ENCODE measurements around the gene ITGB2.

Gene ITGB2

DNA sequence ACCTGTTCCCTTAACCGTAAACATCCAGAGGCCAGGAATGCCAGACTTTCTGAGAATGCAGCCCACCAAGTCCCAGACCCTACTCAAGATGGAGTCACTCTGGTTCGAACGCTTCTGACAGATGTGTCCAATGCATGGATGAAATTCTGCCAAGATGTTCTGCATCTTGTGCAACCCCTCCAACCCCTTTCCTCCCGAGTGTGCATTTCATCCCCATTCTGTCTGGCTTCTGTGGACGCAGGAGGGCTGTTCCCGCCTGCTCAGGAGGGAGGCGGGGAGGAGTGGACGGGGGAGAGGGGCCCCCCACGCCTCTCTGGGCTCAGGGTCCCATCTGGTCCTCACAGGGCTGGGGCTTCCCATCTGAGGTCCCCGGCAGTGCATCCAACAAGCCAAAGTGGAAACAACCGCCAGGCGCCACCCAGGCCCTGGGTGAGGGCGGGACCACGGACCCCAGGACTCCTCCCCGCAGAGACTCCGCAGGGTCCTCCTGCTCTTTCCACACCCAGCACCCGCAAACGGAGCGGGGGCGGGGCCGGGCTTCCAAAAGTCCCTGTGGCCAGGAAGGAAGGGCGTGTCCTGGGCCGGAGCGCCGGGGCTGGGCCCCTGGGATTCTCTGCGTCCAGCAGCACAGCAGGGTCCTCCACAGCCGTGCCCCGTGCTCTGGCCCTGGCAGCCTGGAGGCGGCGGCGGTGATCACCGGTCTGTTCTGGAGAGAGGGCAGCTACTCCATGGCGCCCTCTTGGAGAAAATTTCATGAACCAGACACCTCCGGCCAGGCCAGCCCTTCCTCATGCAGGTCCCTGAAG is 75.1 kb downstream of the ITGB2 start:
- Histone ChIP-seq H3K9ac (ENCODE audit: low read depth, low read length) (no peak overlapping the region), H3K36me3 (ENCODE audit: control insufficient read depth, insufficient read depth, low read length) (peaks cover 17% of the 10 kb centered on the region), H3K4me1 (ENCODE audit: control insufficient read depth, insufficient read depth, low read length) (0 out of 2 replicates have a peak, but pooled peaks cover 5% of the 10 kb centered on the region), H3K27me3 (ENCODE audit: control insufficient read depth, insufficient read depth, low read length) (no peaks in the 10 kb centered on the region), H3K4me3 (ENCODE audit: low read depth, low read length) (peak overlapping the region; percentile 45), H3K9me3 (ENCODE audit: control insufficient read depth, insufficient read depth, low read length) (no peaks in the 10 kb centered on the region), H3K27ac (ENCODE audit: low read depth, low read length) (peak overlapping the region; percentile 22)

DNA sequence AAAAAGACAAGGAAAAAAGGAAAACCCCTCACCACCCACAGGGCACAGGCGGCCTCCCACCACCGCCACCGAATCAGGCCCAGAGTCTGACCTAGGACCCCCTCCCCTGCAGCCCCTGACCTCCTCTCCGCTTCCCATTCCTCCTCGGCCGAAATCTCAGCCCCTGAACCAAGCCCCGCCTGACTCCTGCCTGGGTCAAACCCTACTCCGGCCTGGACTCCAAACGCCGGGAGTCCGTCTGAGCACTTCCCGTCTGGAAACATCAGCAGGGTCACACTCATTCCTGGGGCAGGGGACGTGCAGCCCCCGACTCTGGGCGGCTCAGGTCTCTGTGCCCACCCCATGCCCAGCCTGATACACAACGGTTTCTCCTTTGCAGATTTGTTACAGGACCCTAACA is 76.4 kb downstream of the ITGB2 start:
- H3K27me3 ChIP-seq (ENCODE audit: control insufficient read depth, insufficient read depth, low read length) = no peaks in the 10 kb centered on the region
- peaks cover 3% of the 10 kb centered on the region for H3K36me3 ChIP-seq (ENCODE audit: control insufficient read depth, insufficient read depth, low read length)
- H3K4me3 ChIP-seq (ENCODE audit: low read depth, low read length) = no peak overlapping the region
- H3K4me1 ChIP-seq (ENCODE audit: control insufficient read depth, insufficient read depth, low read length) = 0 out of 2 replicates have a peak, but pooled peaks cover 5% of the 10 kb centered on the region
- H3K9ac ChIP-seq (ENCODE audit: low read depth, low read length) = no peak overlapping the region
- H3K9me3 ChIP-seq (ENCODE audit: control insufficient read depth, insufficient read depth, low read length) = no peaks in the 10 kb centered on the region
- peak overlapping the region; percentile 8 for H3K27ac ChIP-seq (ENCODE audit: low read depth, low read length)

DNA sequence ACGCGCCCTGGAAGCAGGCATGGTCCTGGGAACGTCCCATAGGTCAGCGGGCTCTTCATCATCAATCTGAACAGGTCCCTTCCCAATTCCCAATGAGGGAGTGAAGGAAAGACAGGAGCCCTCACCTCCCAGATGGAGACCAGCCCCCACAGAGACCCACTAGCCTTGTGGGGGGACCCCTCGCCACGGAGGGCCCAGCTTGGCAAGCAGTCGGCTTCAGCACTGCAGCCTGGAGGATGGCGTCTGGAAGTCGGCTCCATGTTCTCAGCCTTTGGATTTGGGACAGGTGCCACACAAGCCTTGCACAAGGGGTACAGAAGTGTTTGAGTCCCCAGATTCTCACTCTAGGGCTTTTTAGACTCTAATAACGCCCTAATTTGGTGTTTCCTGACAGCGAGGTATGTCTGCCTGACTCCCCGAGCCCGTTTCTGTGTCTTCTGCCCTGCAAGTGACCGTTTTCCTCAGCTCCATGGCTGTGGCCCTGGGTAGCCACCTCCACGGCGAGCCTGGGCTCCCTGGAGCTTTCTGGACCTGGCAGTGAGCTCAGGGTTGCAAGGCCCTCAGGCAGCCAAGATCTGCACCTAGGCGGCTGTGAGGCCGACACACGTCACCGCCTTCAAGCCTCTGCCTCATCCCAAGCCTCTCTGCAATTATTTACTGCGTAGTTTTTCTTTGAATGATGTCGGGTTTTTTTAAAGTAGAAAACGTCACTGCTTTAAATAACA is 77.8 kb downstream of the ITGB2 start:
- H3K36me3 ChIP-seq (ENCODE audit: control insufficient read depth, insufficient read depth, low read length) = no peaks in the 10 kb centered on the region
- no peak overlapping the region for H3K27ac ChIP-seq (ENCODE audit: low read depth, low read length)
- 0 out of 2 replicates have a peak, but pooled peaks cover 5% of the 10 kb centered on the region for H3K4me1 ChIP-seq (ENCODE audit: control insufficient read depth, insufficient read depth, low read length)
- no peak overlapping the region for H3K9ac ChIP-seq (ENCODE audit: low read depth, low read length)
- no peaks in the 10 kb centered on the region for H3K27me3 ChIP-seq (ENCODE audit: control insufficient read depth, insufficient read depth, low read length)
- no peak overlapping the region for H3K4me3 ChIP-seq (ENCODE audit: low read depth, low read length)
- H3K9me3 ChIP-seq (ENCODE audit: control insufficient read depth, insufficient read depth, low read length) = no peaks in the 10 kb centered on the region

DNA sequence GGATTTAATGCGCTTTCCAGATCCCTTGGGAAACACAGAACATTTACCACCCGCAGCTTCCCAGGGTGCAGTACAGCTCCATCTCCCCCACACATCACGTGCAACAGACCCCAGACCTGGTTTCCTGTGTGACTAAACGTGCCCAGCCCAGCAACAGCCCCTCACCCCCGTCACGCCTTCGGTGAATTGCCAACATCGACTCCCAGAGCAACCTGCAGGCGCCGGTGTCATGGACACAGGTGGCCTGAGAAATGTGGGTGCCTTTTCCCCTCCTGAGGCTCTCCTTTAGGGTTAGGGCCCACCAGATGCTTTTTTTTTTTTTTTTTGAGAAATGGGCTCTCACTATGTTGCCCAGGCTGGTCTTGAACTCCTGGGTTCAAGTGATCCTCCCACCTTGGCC is 78.6 kb downstream of the ITGB2 start:
- no peak overlapping the region for H3K27ac ChIP-seq (ENCODE audit: low read depth, low read length)
- 0 out of 2 replicates have a peak, but pooled peaks cover 5% of the 10 kb centered on the region for H3K4me1 ChIP-seq (ENCODE audit: control insufficient read depth, insufficient read depth, low read length)
- H3K9me3 ChIP-seq (ENCODE audit: control insufficient read depth, insufficient read depth, low read length) = no peaks in the 10 kb centered on the region
- H3K27me3 ChIP-seq (ENCODE audit: control insufficient read depth, insufficient read depth, low read length) = no peaks in the 10 kb centered on the region
- H3K36me3 ChIP-seq (ENCODE audit: control insufficient read depth, insufficient read depth, low read length) = no peaks in the 10 kb centered on the region
- H3K4me3 ChIP-seq (ENCODE audit: low read depth, low read length) = no peak overlapping the region
- H3K9ac ChIP-seq (ENCODE audit: low read depth, low read length) = no peak overlapping the region

DNA sequence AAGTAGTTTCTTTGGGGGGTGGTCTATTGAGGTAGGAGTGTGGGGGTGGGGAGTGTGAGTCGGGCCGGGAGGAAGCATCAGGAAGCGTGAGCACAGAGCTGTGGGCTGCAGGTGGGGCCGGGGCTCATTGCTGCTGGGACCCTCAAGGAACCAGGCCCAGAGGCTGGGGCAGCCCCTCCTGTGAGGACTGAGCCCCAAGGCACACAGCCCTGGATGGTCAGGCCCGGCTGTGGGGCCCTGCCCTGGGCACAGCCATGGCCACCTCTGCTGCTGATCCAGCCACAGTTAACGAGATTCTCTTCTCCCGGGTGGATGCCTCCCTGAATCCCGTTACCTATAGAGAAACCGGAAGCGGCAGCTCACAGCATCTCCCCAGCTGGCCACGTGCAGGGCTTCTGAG is 79.9 kb downstream of the ITGB2 start:
- H3K36me3 ChIP-seq (ENCODE audit: control insufficient read depth, insufficient read depth, low read length) = no peaks in the 10 kb centered on the region
- H3K4me3 ChIP-seq (ENCODE audit: low read depth, low read length) = no peak overlapping the region
- no peaks in the 10 kb centered on the region for H3K9me3 ChIP-seq (ENCODE audit: control insufficient read depth, insufficient read depth, low read length)
- no peak overlapping the region for H3K27ac ChIP-seq (ENCODE audit: low read depth, low read length)
- H3K9ac ChIP-seq (ENCODE audit: low read depth, low read length) = no peak overlapping the region
- H3K27me3 ChIP-seq (ENCODE audit: control insufficient read depth, insufficient read depth, low read length) = no peaks in the 10 kb centered on the region
- H3K4me1 ChIP-seq (ENCODE audit: control insufficient read depth, insufficient read depth, low read length) = no peaks in the 10 kb centered on the region; the same call in 1 of the 2 replicates

DNA sequence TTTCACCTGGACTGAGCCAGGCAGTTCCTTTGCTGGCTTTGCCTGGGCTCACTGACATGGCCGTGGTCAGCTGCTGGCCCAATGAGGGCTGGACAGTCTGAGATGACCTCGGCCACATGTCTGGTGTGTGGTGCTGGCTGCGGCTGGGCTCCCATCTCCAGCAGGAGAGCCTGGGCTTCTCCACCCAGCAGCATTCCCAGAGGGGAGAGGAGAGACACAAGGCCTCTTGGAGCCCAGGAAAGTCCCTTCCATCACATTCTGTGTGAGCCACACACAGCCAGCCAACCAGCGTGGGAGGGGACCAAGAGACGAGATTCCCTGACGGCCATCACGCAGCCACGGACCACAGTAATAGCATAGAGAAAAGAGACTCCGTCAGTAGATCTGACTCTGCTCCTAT is 81.7 kb downstream of the ITGB2 start:
- no peaks in the 10 kb centered on the region for H3K36me3 ChIP-seq (ENCODE audit: control insufficient read depth, insufficient read depth, low read length)
- H3K9ac ChIP-seq (ENCODE audit: low read depth, low read length) = no peak overlapping the region
- H3K27me3 ChIP-seq (ENCODE audit: control insufficient read depth, insufficient read depth, low read length) = no peaks in the 10 kb centered on the region
- no peaks in the 10 kb centered on the region; the same call in 1 of the 2 replicates for H3K4me1 ChIP-seq (ENCODE audit: control insufficient read depth, insufficient read depth, low read length)
- no peak overlapping the region for H3K27ac ChIP-seq (ENCODE audit: low read depth, low read length)
- H3K9me3 ChIP-seq (ENCODE audit: control insufficient read depth, insufficient read depth, low read length) = no peaks in the 10 kb centered on the region
- no peak overlapping the region for H3K4me3 ChIP-seq (ENCODE audit: low read depth, low read length)

DNA sequence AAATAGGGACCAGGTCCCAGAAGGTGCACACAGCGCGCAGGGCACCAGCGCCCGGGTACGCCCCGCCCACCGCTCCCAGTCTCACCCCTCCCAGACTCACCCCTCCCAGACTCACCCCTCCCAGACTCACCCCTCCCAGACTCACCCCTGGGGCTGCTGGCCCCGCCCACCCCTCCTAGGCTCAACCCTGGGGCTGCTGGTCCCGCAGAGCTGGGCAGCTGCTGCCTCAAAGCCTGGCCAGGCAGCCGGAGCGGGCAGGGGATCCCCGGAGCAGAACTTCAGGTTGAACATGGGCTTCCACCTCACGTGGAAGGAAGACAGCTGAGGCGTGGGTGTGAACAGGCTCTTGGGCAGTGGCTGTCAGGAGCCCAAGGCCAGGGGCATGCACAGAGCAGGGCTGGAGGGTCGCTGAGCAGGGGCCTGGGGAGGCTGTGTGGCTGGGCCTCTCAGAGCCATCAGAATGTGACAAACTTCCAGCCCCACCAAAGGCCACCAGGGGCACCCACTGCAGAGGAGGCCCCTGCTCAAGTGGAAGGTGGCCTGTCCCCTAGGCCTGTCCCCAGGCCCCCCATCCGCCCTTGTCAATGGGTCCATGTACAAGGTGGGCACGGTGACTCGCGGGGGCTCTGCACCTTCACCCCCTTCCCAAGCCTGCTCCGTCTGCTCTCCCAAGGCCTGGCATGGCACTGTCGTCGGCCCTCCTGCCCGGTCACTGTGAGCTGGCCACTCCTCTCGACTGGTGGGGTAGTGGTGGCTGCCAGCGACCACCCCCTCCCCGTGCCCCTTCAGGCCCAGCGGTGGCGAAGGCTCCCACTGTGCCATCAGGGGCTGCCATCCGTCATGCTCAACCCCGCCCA is 82.4 kb downstream of the ITGB2 start:
- H3K27me3 ChIP-seq (ENCODE audit: control insufficient read depth, insufficient read depth, low read length) = no peaks in the 10 kb centered on the region
- no peak overlapping the region for H3K4me3 ChIP-seq (ENCODE audit: low read depth, low read length)

DNA sequence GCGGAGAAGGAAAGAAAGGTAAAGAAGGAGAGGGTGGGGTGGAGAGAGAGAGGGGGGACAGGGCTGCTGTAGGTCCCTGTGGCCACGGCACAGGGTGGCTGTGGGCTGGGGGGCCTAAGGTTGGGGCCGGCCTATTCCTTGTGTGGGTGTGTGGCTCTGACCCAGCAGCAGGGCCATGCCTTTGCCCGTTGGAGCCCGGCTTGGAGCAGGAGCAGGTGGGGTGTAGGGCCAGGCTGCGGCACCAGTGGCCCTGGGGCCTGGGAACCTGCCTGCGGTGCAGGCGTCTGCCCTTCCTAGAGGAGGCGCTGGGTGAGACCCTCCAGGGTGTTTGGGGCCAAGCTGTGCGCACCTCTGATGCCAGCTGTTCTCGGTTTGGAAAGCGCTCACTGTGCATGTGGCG is 83.2 kb downstream of the ITGB2 start:
- Histone ChIP-seq H3K9me3 (ENCODE audit: control insufficient read depth, insufficient read depth, low read length) (no peaks in the 10 kb centered on the region), H3K4me1 (ENCODE audit: control insufficient read depth, insufficient read depth, low read length) (no peaks in the 10 kb centered on the region; the same call in 1 of the 2 replicates), H3K27me3 (ENCODE audit: control insufficient read depth, insufficient read depth, low read length) (no peaks in the 10 kb centered on the region), H3K27ac (ENCODE audit: low read depth, low read length) (no peak overlapping the region), H3K9ac (ENCODE audit: low read depth, low read length) (no peak overlapping the region), H3K4me3 (ENCODE audit: low read depth, low read length) (no peak overlapping the region), H3K36me3 (ENCODE audit: control insufficient read depth, insufficient read depth, low read length) (no peaks in the 10 kb centered on the region)

More for the DNA sequence above, 82.4 kb downstream of the ITGB2 start:
- Histone ChIP-seq H3K36me3 (ENCODE audit: control insufficient read depth, insufficient read depth, low read length) (no peaks in the 10 kb centered on the region), H3K9ac (ENCODE audit: low read depth, low read length) (no peak overlapping the region), H3K9me3 (ENCODE audit: control insufficient read depth, insufficient read depth, low read length) (no peaks in the 10 kb centered on the region), H3K27ac (ENCODE audit: low read depth, low read length) (no peak overlapping the region), H3K4me1 (ENCODE audit: control insufficient read depth, insufficient read depth, low read length) (no peaks in the 10 kb centered on the region; the same call in 1 of the 2 replicates)

DNA sequence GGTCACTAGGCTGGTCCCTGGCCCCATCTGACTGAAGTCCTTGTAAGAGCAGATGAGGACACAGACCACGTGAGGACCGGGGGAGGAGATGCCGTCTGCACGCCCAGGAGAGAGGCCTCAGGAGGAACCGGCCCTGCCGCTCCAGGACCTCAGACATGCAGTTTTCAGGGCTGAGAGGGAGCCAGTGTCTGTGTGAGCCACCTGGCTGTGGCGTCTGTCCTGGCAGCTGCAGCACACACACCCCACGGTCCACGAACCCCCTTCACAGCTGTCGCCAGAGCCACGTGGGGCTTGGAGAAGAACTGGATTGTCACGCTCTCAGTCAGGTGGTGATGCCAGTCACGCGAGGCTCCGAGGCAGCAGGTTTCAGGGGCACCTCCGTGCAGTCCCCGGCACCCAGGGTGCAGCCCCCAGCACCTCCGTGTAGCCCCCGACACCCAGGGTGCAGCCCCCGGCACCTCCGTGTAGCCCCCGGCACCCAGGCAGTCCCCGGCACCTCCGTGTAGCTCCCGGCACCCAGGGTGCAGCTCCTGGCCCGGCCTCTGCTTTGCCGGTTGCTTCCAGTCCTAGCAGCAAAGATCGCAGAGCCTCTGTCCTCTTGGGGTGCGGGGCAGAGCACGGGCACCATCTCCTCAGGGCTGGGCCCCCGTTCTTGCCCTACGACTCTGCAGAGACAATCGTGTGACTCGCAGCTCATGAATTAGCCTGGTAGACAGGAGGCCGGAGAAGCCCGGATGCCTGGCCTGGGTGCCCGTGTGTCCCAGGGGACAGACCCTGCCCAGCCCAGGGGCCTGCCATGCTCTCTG is 83.8 kb downstream of the ITGB2 start:
- H3K4me1 ChIP-seq (ENCODE audit: control insufficient read depth, insufficient read depth, low read length) = no peaks in the 10 kb centered on the region; the same call in 1 of the 2 replicates
- no peaks in the 10 kb centered on the region for H3K36me3 ChIP-seq (ENCODE audit: control insufficient read depth, insufficient read depth, low read length)
- H3K27me3 ChIP-seq (ENCODE audit: control insufficient read depth, insufficient read depth, low read length) = no peaks in the 10 kb centered on the region
- H3K4me3 ChIP-seq (ENCODE audit: low read depth, low read length) = no peak overlapping the region
- no peak overlapping the region for H3K27ac ChIP-seq (ENCODE audit: low read depth, low read length)
- no peaks in the 10 kb centered on the region for H3K9me3 ChIP-seq (ENCODE audit: control insufficient read depth, insufficient read depth, low read length)
- no peak overlapping the region for H3K9ac ChIP-seq (ENCODE audit: low read depth, low read length)

DNA sequence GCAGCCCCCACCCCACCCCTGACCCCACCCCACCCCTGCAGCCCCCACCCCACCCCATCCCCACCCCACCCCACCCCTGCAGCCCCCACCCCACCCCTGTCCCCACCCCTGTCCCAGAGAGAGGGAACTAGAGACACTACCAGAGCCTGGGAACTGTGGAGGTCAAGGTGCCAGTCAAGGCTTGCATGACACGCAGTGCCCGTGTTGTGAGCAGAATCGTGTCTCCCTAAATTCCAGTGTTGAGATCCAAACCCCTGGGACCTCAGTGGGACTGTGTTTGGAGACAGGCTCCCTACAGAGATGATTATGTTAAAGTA is 84.4 kb downstream of the ITGB2 start:
- Histone ChIP-seq H3K9ac (ENCODE audit: low read depth, low read length) (no peak overlapping the region), H3K36me3 (ENCODE audit: control insufficient read depth, insufficient read depth, low read length) (no peaks in the 10 kb centered on the region), H3K4me3 (ENCODE audit: low read depth, low read length) (no peak overlapping the region), H3K27me3 (ENCODE audit: control insufficient read depth, insufficient read depth, low read length) (no peaks in the 10 kb centered on the region), H3K9me3 (ENCODE audit: control insufficient read depth, insufficient read depth, low read length) (no peaks in the 10 kb centered on the region), H3K27ac (ENCODE audit: low read depth, low read length) (no peak overlapping the region), H3K4me1 (ENCODE audit: control insufficient read depth, insufficient read depth, low read length) (no peaks in the 10 kb centered on the region; the same call in 1 of the 2 replicates)
